ENCODE data around the gene TMC2. TPM values are rescaled to one million over a fixed set of nuclear protein-coding genes. Genes with fewer than 3 reads are reported as not detected.
"Not testable (repeated sequence)": the region's sequence is repeated elsewhere in the genome, so short reads cannot be mapped to it uniquely, and the experiment has no call there.

The TMC2 gene
- total RNA-seq, 1 donor from 2014 or later: not detected

DNA sequence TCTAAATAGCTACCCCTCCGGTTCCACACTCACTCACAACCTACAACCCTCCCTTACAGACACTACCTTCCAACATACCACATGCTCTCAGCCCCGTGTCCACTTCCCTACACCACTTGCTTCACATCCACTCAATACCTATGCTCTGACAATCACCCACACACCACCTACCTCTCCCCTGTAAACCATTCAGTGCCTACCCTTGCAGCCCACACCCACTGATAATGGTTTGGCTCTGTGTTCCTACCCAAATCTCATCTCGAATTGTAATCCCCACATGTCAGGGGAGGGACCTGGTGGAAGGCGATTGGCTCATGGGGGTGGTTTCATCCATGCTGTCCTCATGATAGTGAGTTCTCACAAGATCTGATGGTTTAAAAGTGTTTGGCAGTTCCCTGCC lies 17.8 kb upstream of the TMC2 start:
- no peak for DNase-seq (ENCODE audit: low read depth)
- TF ChIP-seq, protein P1, sequence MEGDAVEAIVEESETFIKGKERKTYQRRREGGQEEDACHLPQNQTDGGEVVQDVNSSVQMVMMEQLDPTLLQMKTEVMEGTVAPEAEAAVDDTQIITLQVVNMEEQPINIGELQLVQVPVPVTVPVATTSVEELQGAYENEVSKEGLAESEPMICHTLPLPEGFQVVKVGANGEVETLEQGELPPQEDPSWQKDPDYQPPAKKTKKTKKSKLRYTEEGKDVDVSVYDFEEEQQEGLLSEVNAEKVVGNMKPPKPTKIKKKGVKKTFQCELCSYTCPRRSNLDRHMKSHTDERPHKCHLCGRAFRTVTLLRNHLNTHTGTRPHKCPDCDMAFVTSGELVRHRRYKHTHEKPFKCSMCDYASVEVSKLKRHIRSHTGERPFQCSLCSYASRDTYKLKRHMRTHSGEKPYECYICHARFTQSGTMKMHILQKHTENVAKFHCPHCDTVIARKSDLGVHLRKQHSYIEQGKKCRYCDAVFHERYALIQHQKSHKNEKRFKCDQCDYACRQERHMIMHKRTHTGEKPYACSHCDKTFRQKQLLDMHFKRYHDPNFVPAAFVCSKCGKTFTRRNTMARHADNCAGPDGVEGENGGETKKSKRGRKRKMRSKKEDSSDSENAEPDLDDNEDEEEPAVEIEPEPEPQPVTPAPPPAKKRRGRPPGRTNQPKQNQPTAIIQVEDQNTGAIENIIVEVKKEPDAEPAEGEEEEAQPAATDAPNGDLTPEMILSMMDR (IDR thresholded peaks at IDR 0.05; ENCODE audit: insufficient read depth, low read length, poor library complexity, severe bottlenecking): no peak
- H3K4me3 ChIP-seq (ENCODE audit: low read depth, low read length): no peak overlapping the region
- no peaks in the 10 kb centered on the region for H3K27me3 ChIP-seq (ENCODE audit: control insufficient read depth, insufficient read depth, low read length)
- H3K36me3 ChIP-seq (ENCODE audit: control insufficient read depth, insufficient read depth, low read length): no peaks in the 10 kb centered on the region

DNA sequence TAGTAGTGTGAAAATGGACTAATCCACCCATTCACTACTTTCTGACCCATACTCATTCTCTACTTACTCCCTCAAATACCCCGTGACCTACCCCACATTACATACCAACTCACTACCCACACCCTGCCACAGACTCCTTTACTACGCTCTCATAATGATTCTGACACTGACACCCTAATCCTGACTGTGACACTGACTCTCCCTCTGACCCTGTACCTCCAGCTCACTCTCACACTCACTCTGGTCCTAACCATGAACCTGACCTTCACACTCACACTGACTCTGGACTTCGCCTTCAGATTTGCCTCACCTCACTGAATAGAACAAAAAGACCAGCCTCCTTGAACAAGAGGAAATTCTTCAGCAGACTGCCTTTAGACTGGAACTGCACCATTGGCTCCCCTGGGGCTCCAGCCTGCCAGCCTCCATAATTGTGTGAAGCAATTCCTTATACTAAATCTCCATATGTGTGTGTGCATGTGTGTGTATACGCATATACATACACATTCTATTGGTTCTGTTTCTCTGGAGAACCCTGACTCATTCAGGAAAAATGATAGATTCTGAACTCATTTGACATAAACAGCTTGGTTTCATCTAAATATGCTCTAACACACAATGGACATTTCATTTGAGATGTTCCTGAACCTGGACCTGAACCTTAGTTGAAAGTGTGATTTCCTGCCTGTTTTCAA lies 17.1 kb upstream of the TMC2 start:
- no peaks in the 10 kb centered on the region for H3K27me3 ChIP-seq (ENCODE audit: control insufficient read depth, insufficient read depth, low read length)
- H3K4me3 ChIP-seq (ENCODE audit: low read depth, low read length): no peak overlapping the region
- H3K36me3 ChIP-seq (ENCODE audit: control insufficient read depth, insufficient read depth, low read length): no peaks in the 10 kb centered on the region
- TF ChIP-seq, protein P1 (IDR thresholded peaks at IDR 0.05; ENCODE audit: insufficient read depth, low read length, poor library complexity, severe bottlenecking): no peak
- no peak for DNase-seq (ENCODE audit: low read depth)

DNA sequence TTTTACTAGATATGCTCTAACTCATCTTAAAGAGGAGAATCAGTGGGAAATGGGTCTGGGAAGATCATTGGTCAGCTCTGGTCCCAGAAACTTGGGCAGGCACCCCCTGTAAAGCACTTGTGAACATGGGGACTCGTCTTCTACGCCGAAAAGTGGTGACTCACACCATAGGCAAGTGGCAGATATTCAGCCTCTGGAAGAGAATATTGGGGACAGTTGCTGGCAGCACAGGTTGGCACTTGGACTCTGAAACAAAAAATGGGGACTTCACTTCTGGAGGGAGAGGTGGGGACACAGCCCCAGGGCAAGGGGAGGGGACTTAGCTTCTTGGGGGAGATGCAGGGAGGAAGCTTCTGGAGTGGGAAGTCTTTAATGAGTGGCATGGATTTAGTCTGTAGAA lies 15.8 kb upstream of the TMC2 start:
- TF ChIP-seq, protein P1 (IDR thresholded peaks at IDR 0.05; ENCODE audit: insufficient read depth, low read length, poor library complexity, severe bottlenecking): no peak
- Histone ChIP-seq H3K27me3 (ENCODE audit: control insufficient read depth, insufficient read depth, low read length) (no peaks in the 10 kb centered on the region), H3K4me3 (ENCODE audit: low read depth, low read length) (no peak overlapping the region), H3K36me3 (ENCODE audit: control insufficient read depth, insufficient read depth, low read length) (no peaks in the 10 kb centered on the region)
- DNase-seq (ENCODE audit: low read depth): no peak

DNA sequence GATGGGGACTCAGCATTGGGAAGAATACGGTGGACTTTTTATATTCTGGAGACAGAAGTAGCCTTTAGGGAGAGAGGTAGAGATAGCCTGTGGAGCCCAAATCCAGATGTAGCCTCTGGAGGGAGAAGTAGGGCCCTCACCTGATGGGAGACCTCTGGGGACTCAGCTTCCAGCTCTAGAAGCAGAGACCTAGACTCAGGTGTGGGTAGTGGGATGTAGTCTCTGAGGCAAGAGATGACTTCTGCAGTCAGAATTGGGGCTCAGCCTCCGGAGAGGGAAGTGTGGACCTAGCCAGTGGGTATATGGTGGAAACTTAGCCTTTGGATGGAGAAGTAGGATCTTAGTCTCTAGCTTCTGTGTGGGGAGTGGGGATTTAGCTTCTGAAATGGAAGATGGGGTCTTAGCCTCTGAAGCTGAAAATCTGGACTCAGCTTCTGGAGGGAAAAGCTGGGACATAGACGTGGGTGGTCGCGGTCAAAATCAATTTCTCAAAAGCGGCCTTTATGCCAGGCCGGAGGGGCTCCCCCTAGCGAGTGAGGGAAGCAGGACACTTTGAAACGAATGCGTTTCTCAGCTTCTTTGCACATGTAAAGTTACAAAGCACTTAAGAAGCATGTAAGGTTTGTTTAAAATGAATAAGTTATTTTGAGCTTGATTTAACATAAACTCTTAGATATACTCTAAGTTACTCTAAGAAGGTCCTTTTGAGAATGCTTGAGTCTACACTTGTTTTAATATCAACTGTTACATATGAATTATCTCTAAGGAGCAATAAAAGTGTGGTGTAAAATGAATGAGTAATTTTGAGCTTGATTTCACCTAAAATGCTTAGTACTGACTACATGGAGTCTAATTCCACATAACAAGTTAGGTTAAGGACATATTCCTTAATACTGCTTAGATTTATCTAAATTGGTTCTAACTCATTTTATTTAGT lies 14.7 kb upstream of the TMC2 start:
- TF ChIP-seq, protein P1 (IDR thresholded peaks at IDR 0.05; ENCODE audit: insufficient read depth, low read length, poor library complexity, severe bottlenecking): peak; percentile 94
- no peak for DNase-seq (ENCODE audit: low read depth)
- Histone ChIP-seq H3K27me3 (ENCODE audit: control insufficient read depth, insufficient read depth, low read length) (no peaks in the 10 kb centered on the region), H3K4me3 (ENCODE audit: low read depth, low read length) (no peak overlapping the region), H3K36me3 (ENCODE audit: control insufficient read depth, insufficient read depth, low read length) (no peaks in the 10 kb centered on the region)

DNA sequence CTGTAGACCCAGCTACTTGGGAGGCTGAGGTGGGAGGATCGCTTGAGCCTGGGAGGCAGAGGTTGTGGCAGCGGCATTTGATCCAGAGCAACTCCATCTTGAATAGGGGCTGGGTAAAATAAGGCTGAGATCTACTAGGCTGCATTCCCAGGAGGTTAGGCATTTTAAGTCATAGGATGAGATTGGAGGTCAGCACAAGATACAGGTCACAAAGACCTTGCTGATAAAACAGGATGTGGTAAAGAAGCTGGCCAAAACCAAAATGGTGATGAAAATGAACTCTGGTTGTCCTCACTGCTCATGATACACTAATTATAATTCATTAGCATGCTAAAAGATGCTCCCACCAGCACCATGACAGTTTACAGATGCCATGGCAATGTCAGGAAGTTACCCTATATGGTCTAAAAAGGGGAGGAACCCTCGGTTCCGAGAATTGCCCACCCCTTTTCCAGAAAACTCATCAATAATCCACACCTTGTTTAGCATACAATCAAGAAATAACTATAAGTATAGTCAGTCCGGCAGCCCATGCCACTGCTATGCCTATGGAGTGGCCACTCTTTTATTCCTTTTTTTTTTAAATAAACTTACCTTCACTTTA lies 13.4 kb upstream of the TMC2 start:
- not testable (repeated sequence) for H3K27me3 ChIP-seq (ENCODE audit: control insufficient read depth, insufficient read depth, low read length); H3K36me3 ChIP-seq (ENCODE audit: control insufficient read depth, insufficient read depth, low read length); DNase-seq (ENCODE audit: low read depth); H3K4me3 ChIP-seq (ENCODE audit: low read depth, low read length)
